ENCODE results near the gene SAMSN1. TPM values are rescaled to one million over a fixed set of nuclear protein-coding genes. Genes with fewer than 3 reads are reported as not detected.

SAMSN1 gene
- total RNA-seq, 1 experiment from 2014 or later, result 2.8 TPM

GRCh38 chr21:14526836-14527695 is 19.0 kb downstream of the SAMSN1 start:
- Histone ChIP-seq H3K23me2 (ENCODE audit: insufficient read length, low read depth, low read length, poor library complexity, severe bottlenecking) (no peaks in the 10 kb centered on the region), H2BK15ac (ENCODE audit: low read depth, low read length) (no peak overlapping the region), H2AFZ (ENCODE audit: low read length) (no peak overlapping the region), H4K20me1 (ENCODE audit: control insufficient read depth, insufficient read depth, insufficient read length) (no peaks in the 10 kb centered on the region), H3K27me3 (ENCODE audit: insufficient read depth, low read length) (no peaks in the 10 kb centered on the region), H2BK12ac (ENCODE audit: insufficient read length, low read depth, low read length) (no peak overlapping the region), H2BK5ac (ENCODE audit: insufficient read length, low read length) (no peak overlapping the region), H3K27ac (ENCODE audit: insufficient read length, low read depth, low read length) (no peak overlapping the region), H3K79me2 (ENCODE audit: insufficient read depth, low read length) (no peaks in the 10 kb centered on the region), H3K23ac (ENCODE audit: insufficient read length, low read depth, low read length) (no peak overlapping the region), H4K8ac (replicated peaks; ENCODE audit: insufficient read length, low read depth, low read length) (no peak overlapping the region), H3K9me3 (ENCODE audit: control insufficient read depth, low read depth, low read length) (no peaks in the 10 kb centered on the region), H4K5ac (ENCODE audit: insufficient read length, low read depth, low read length) (no peak overlapping the region), H3T11ph (ENCODE audit: low read length) (no peak overlapping the region), H3K4me1 (ENCODE audit: insufficient read depth, low read length) (no peaks in the 10 kb centered on the region), H3K4ac (ENCODE audit: low read depth, low read length) (no peak overlapping the region), H4K91ac (ENCODE audit: insufficient read length, low read depth, low read length) (no peak overlapping the region), H3K18ac (ENCODE audit: insufficient read length, low read depth, low read length) (no peak overlapping the region), H3K79me1 (ENCODE audit: insufficient read depth, low read depth, low read length, poor library complexity, severe bottlenecking) (no peaks in the 10 kb centered on the region), H2BK120ac (ENCODE audit: low read depth, low read length, poor library complexity, severe bottlenecking) (no peak overlapping the region), H3K9ac (ENCODE audit: extremely low read depth, insufficient read length, low read length) (no peak overlapping the region), H3K4me2 (ENCODE audit: insufficient read depth, insufficient read length, low read length) (no peak overlapping the region), H3K14ac (ENCODE audit: insufficient read depth, low read length) (no peak overlapping the region), H2AK5ac (ENCODE audit: insufficient read length, low read length) (no peak overlapping the region), H2BK20ac (ENCODE audit: low read depth, low read length, poor library complexity, severe bottlenecking) (no peak overlapping the region), H3K56ac (ENCODE audit: insufficient read length, low read depth, low read length) (no peak overlapping the region)
- DNase-seq, result no peak
- Mint-ChIP-seq H3K4me3 (no peak overlapping the region), H3K27ac (no peak overlapping the region), H3K4me1 (no peaks in the 10 kb centered on the region), H3K9me3 (no peaks in the 10 kb centered on the region), H3K27me3 (ENCODE audit: low read depth) (no peaks in the 10 kb centered on the region), H3K36me3 (ENCODE audit: insufficient read depth in 1 of 3, low read depth in 3 of 3) (no peaks in the 10 kb centered on the region)
- WGBS (ENCODE audit: extremely low coverage, insufficient read length, low lambda C conversion rate), result no CpG with 5 or more reads among the region's 10 CpGs
- no peak for TF ChIP-seq CTCF (conservative IDR thresholded peaks at IDR 0.05)

All from H9 (cell line).